HEK293T (cell line): ENCODE results near the gene RNF141.

Experiments used
- CTCF ChIA-PET: fragments of 350-600 bp; formaldehyde crosslinking; extraction: SDS; loops from one replicate; lab custom pipeline; 2021; ENCODE audit warnings: antibody characterized with exemption, inconsistent platforms; lab: Yijun Ruan, JAX
- POLR2A ChIA-PET: fragments of 350-600 bp; formaldehyde crosslinking; extraction: SDS; loops from one replicate; lab custom pipeline; 2020; ENCODE audit warnings: antibody characterized with exemption, inconsistent platforms; lab: Yijun Ruan, JAX
- DNase-seq: peaks from one replicate; pipeline ENCODE4 v3.0.0; 2012; ENCODE audit warnings: mixed read lengths; ENCODE audit errors: extremely low spot score
- ARNT ChIP-seq: fragments of 450-650 bp; IDR thresholded peaks from 2 replicates; pipeline ENCODE4 v1.6.1; 2017; ENCODE audit warnings: mild to moderate bottlenecking
- BHLHE40 ChIP-seq: fragments of 450-650 bp; IDR thresholded peaks from 2 replicates; pipeline ENCODE4 v1.6.1; 2016; ENCODE audit warnings: mild to moderate bottlenecking, moderate library complexity, borderline replicate concordance
- CTBP1 ChIP-seq: fragments of 450-650 bp; IDR thresholded peaks from 2 replicates; pipeline ENCODE4 v1.6.1; 2016; ENCODE audit warnings: borderline replicate concordance
- ELF4 ChIP-seq: fragments of 450-650 bp; IDR thresholded peaks from 2 replicates; pipeline ENCODE4 v1.6.1; 2017; ENCODE audit warnings: antibody characterized with exemption
- FOXA1 ChIP-seq: fragments of 450-650 bp; IDR thresholded peaks from 2 replicates; pipeline ENCODE4 v1.6.1; 2016; ENCODE audit warnings: mild to moderate bottlenecking
- FOXK2 ChIP-seq: fragments of 450-650 bp; IDR thresholded peaks from 2 replicates; pipeline ENCODE4 v1.6.1; 2016; ENCODE audit warnings: mild to moderate bottlenecking
- FOXM1 ChIP-seq: fragments of 450-650 bp; IDR thresholded peaks from 2 replicates; pipeline ENCODE4 v1.6.1; 2017; ENCODE audit warnings: mild to moderate bottlenecking, borderline replicate concordance
- HDGF ChIP-seq: fragments of 450-650 bp; IDR thresholded peaks from 2 replicates; pipeline ENCODE4 v1.6.1; 2017; ENCODE audit warnings: antibody characterized with exemption, borderline replicate concordance
- L3MBTL2 ChIP-seq: fragments of 450-650 bp; conservative IDR thresholded peaks from 2 replicates; pipeline ENCODE4 v1.6.1; 2016; ENCODE audit warnings: mild to moderate bottlenecking
- LEF1 ChIP-seq: fragments of 450-650 bp; IDR thresholded peaks from 2 replicates; pipeline ENCODE4 v1.6.1; 2017; ENCODE audit warnings: mild to moderate bottlenecking, borderline replicate concordance
- NFRKB ChIP-seq: fragments of 450-650 bp; IDR thresholded peaks from 2 replicates; pipeline ENCODE4 v1.6.1; 2016; ENCODE audit warnings: mild to moderate bottlenecking, moderate library complexity
- PKNOX1 ChIP-seq: fragments of 450-650 bp; IDR thresholded peaks from 2 replicates; pipeline ENCODE4 v1.6.1; 2016
- SP1 ChIP-seq: fragments of 450-650 bp; IDR thresholded peaks from 2 replicates; pipeline ENCODE4 v1.6.1; 2017
- SUZ12 ChIP-seq: fragments of 450-650 bp; IDR thresholded peaks from 2 replicates; pipeline ENCODE4 v1.6.1; 2016; ENCODE audit warnings: mild to moderate bottlenecking
- TARDBP ChIP-seq: fragments of 450-650 bp; IDR thresholded peaks from 2 replicates; pipeline ENCODE4 v1.6.1; 2016
- ZNF384 ChIP-seq: fragments of 450-650 bp; IDR thresholded peaks from 2 replicates; pipeline ENCODE4 v1.6.1; 2016

The RNF141 gene

GRCh38 chr11:10581481-10582019 lies 40.6 kb upstream of the RNF141 start:
- CTCF ChIA-PET: no interaction called here
- POLR2A ChIA-PET: no interaction called here
- TF ChIP-seq LEF1 (no peak), ELF4 (no peak), TARDBP (no peak), SUZ12 (no peak), PKNOX1 (no peak), ARNT (no peak)
- no peak for DNase-seq

- ChIA-PET CTCF (interaction anchor here (0.6 kb wide), 1 partner anchor 48 kb away, joined by 3 read pairs; no protein-coding TSS in a partner anchor), POLR2A (no interaction called here)
- DNase-seq: no peak
- TF ChIP-seq ARNT (no peak), FOXA1 (no peak), FOXK2 (no peak), ELF4 (no peak), NFRKB (no peak), BHLHE40 (no peak), LEF1 (no peak), CTBP1 (no peak), SUZ12 (no peak), SP1 (no peak), FOXM1 (no peak), HDGF (no peak), TARDBP (no peak), ZNF384 (no peak), PKNOX1 (no peak), L3MBTL2 (no peak)
These were observed 39.6 kb upstream of the RNF141 start for GRCh38 chr11:10580623-10581022.

DNA sequence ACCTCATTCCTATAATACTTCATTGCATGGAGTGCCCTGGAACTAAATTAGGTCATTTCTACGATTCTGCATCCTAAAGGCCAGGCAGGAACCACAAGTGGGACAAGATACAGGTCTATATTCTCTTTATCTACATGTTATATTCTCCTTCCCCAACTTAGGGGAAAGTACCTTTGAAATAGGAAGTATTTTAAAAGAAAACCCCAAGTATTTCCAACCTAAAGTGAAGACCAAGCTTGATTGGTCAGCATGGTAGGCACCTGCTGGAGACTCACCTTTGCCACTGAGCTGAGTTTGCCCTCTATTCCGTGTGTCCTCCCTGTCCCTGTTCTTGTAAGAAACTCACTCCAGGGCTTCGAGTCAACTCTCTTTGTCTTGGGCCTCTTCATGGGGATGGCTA lies 38.7 kb upstream of the RNF141 start:
- CTCF ChIA-PET: no interaction called here
- TF ChIP-seq PKNOX1: no peak
- TF ChIP-seq FOXA1: no peak
- no peak for TF ChIP-seq NFRKB
- TF ChIP-seq ARNT: no peak
- TF ChIP-seq FOXK2: no peak
- TF ChIP-seq SP1: no peak
- TF ChIP-seq FOXM1: no peak
- no peak for TF ChIP-seq SUZ12
- TF ChIP-seq L3MBTL2: no peak
- no peak for TF ChIP-seq TARDBP
- no peak for TF ChIP-seq CTBP1
- TF ChIP-seq LEF1: no peak
- no peak for TF ChIP-seq BHLHE40
- no peak for TF ChIP-seq ZNF384
- TF ChIP-seq ELF4: no peak
- no peak for TF ChIP-seq HDGF
- POLR2A ChIA-PET: no interaction called here
- no peak for DNase-seq

DNA sequence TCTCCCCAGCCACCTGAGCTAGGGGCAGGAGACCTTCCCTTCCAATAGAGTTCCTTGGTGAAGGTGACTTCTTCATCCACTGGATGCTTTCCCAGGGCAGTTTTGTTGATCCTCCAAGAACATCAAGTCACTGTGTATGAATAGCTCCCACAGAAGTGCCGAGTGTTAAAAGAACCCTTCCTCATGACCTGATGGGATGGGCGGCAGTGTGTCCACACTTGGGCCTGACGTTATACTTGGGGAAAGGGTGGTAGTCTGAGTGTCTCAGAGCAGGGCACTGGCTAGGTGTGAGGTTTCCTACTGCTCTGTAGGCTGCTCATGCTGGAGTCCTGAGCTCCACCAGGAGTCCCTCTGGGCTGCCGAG lies 35.0 kb upstream of the RNF141 start:
- TF ChIP-seq HDGF (no peak), TARDBP (no peak), SP1 (no peak), LEF1 (no peak), FOXK2 (no peak), PKNOX1 (no peak), ZNF384 (no peak), CTBP1 (no peak), BHLHE40 (no peak), L3MBTL2 (no peak), ARNT (no peak), FOXM1 (no peak), NFRKB (no peak), SUZ12 (no peak), ELF4 (no peak), FOXA1 (no peak)
- no peak for DNase-seq
- CTCF ChIA-PET: no interaction called here
- POLR2A ChIA-PET: no interaction called here

DNA sequence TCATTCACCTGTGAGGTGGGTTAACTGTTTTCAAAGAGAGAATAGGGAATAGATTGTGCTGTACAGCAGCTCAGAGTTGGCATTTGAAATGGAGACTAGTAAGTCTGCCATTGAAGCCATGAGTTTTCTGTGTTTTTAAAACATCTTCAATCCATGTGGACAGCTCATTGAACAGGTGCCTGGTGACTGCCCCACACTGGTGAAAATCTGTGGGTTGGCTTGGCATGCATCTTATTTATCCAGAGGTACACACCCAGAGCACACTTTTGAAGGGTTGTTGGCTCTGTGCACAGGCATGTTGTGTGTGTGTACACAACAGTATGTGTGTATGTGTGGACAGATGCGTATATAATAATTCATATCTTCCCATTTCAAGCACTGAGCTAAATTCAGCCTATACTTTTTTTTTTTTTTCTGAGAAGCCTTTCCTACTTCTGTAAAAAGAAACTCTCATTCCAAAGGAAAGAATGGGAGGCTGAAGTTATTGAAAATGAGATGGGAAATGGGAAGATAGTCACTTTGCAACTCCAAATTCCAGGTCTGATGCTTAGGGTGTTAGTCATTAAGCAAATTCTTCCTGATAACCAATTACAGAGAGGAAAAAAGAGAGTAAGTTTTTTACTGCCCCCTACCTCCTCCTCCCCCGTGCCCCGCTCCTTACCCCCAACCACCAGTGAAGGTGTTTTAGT lies 34.5 kb upstream of the RNF141 start:
- ChIA-PET POLR2A (no interaction called here), CTCF (no interaction called here)
- TF ChIP-seq FOXA1 (no peak), PKNOX1 (no peak)
- no peak for DNase-seq
